Neural cell (in vitro differentiated cells): ENCODE data around the gene ELFN1. TPM values are rescaled to one million over a fixed set of nuclear protein-coding genes. Genes with fewer than 3 reads are reported as not detected.

ENCODE experiments used
- H2AFZ ChIP-seq: fragments of 200-600, 300-800 bp; sonication (generic), shearing (Covaris generic); 2 replicates; pipeline ENCODE4 v1.6.0; 2014; ENCODE audit warnings: low read depth, mild to moderate bottlenecking, antibody characterized with exemption, low read length, moderate library complexity
- H3F3A ChIP-seq: fragments of 200-600 bp; shearing (Covaris generic); 2 replicates; pipeline ENCODE4 v1.6.1; 2016; ENCODE audit warnings: mild to moderate bottlenecking, moderate library complexity, mixed read lengths, antibody characterized with exemption, low read length; ENCODE audit not compliant: insufficient read depth, poor library complexity, severe bottlenecking
- H3K27ac ChIP-seq: fragments of 200-600, 300-800 bp; sonication (generic), shearing (Covaris generic); 2 replicates; pipeline ENCODE4 v1.5.1; 2014; ENCODE audit warnings: mild to moderate bottlenecking, low read length, moderate library complexity
- H3K27me3 ChIP-seq: fragments of 300-800, 200-600 bp; sonication (generic), shearing (Covaris generic); 2 replicates; pipeline ENCODE4 v1.6.0; 2014; ENCODE audit warnings: mild to moderate bottlenecking, low read depth, low read length, moderate library complexity; ENCODE audit not compliant: insufficient read depth
- H3K36me3 ChIP-seq: fragments of 300-800, 200-600 bp; sonication (generic), shearing (Covaris generic); 2 replicates; pipeline ENCODE4 v1.5.1; 2014; ENCODE audit warnings: mild to moderate bottlenecking, antibody characterized with exemption, low read length, moderate library complexity; ENCODE audit not compliant: insufficient read depth
- H3K4me2 ChIP-seq: fragments of 300-800, 200-600 bp; sonication (generic), shearing (Covaris generic); 2 replicates; pipeline ENCODE4 v1.6.0; 2014; ENCODE audit warnings: mild to moderate bottlenecking, low read length
- H3K4me3 ChIP-seq: fragments of 300-800, 200-600 bp; sonication (generic), shearing (Covaris generic); 2 replicates; pipeline ENCODE4 v1.5.1; 2014; ENCODE audit warnings: mild to moderate bottlenecking, low read length, moderate library complexity
- H3K79me2 ChIP-seq: fragments of 200-600 bp; shearing (Covaris generic); replicated peaks from 2 replicates; pipeline ENCODE4 v1.6.0; 2014; ENCODE audit warnings: mild to moderate bottlenecking, low read length, moderate library complexity; ENCODE audit not compliant: insufficient read depth
- H3K9ac ChIP-seq: fragments of 300-800, 200-600 bp; sonication (generic), shearing (Covaris generic); 2 replicates; pipeline ENCODE4 v1.6.1; 2016; ENCODE audit warnings: mild to moderate bottlenecking, low read length, mixed read lengths
- H3K9me2 ChIP-seq: fragments of 200-600 bp; shearing (Covaris generic); 2 replicates; pipeline ENCODE4 v1.6.1; 2016; ENCODE audit warnings: mild to moderate bottlenecking, low read length, mixed read lengths; ENCODE audit not compliant: insufficient read depth
- H3K9me3 ChIP-seq: fragments of 200-600, 300-800 bp; sonication (generic), shearing (Covaris generic); 2 replicates; pipeline ENCODE4 v1.6.1; 2016; ENCODE audit warnings: mild to moderate bottlenecking, mixed run types, low read length, moderate library complexity, mixed read lengths
- H4K20me1 ChIP-seq: fragments of 200-600 bp; shearing (Covaris generic); 2 replicates; pipeline ENCODE4 v1.6.1; 2016; ENCODE audit warnings: mild to moderate bottlenecking, mixed run types; ENCODE audit not compliant: insufficient read depth
- CTCF ChIP-seq: fragments of 450-650 bp; IDR thresholded peaks from 2 replicates; pipeline ENCODE4 v1.5.1; 2014; ENCODE audit warnings: antibody characterized with exemption, mild to moderate bottlenecking, moderate library complexity; ENCODE audit not compliant: poor library complexity, severe bottlenecking
- EP300 ChIP-seq: fragments of 450-650 bp; conservative IDR thresholded peaks from 2 replicates; pipeline ENCODE4 v1.6.1; 2014; ENCODE audit warnings: antibody characterized with exemption, mild to moderate bottlenecking, moderate library complexity; ENCODE audit not compliant: poor library complexity, severe bottlenecking
- EZH2 ChIP-seq: fragments of 200-600, 300-800 bp; shearing (Covaris generic), sonication (generic); IDR thresholded peaks from 2 replicates; pipeline ENCODE4 v1.6.1; 2014; ENCODE audit warnings: antibody characterized with exemption, low read length, borderline replicate concordance, mild to moderate bottlenecking; ENCODE audit not compliant: insufficient read depth, poor library complexity, severe bottlenecking
- MXI1 ChIP-seq: fragments of 450-650 bp; conservative IDR thresholded peaks from 2 replicates; pipeline ENCODE4 v1.6.1; 2014; ENCODE audit warnings: antibody characterized with exemption, mild to moderate bottlenecking; ENCODE audit not compliant: poor library complexity, severe bottlenecking
- POLR2AphosphoS5 ChIP-seq: IDR thresholded peaks from 2 replicates; pipeline ENCODE4 v1.6.1; 2012
- RAD21 ChIP-seq: fragments of 450-650 bp; conservative IDR thresholded peaks from 2 replicates; pipeline ENCODE4 v1.6.1; 2014; ENCODE audit warnings: antibody characterized with exemption, mild to moderate bottlenecking, moderate library complexity
- REST ChIP-seq: IDR thresholded peaks from 2 replicates; pipeline ENCODE4 v1.6.1; 2012; ENCODE audit warnings: borderline replicate concordance
- SMC3 ChIP-seq: fragments of 450-650 bp; conservative IDR thresholded peaks from 2 replicates; pipeline ENCODE4 v1.6.1; 2014; ENCODE audit warnings: antibody characterized with exemption, mild to moderate bottlenecking, moderate library complexity; ENCODE audit not compliant: poor library complexity
- TAF1 ChIP-seq: IDR thresholded peaks from 2 replicates; pipeline ENCODE4 v1.6.1; 2012; ENCODE audit warnings: low read depth
- polyA plus RNA-seq: library from polyadenylated mRNA; depleted of rRNA; stranded (reverse); fragments of >200 nt; gene quantifications from 2 replicates; pipeline ENCODE4 v1.2.3, GENCODE V29; 2014

ELFN1 gene
- polyA plus RNA-seq, 1 donor from 2014 or later: 11.8 TPM

GRCh38 chr7:1753564-1753867 is 83.4 kb downstream of the ELFN1 start:
- Histone ChIP-seq H3K9ac (no peak overlapping the region), H3K27me3 (no peaks in the 10 kb centered on the region), H3K9me3 (no peaks in the 10 kb centered on the region), H2AFZ (no peak overlapping the region), H3K4me2 (no peak overlapping the region), H3F3A (no peaks in the 10 kb centered on the region), H3K9me2 (no peaks in the 10 kb centered on the region), H4K20me1 (no peaks in the 10 kb centered on the region), H3K79me2 (no peaks in the 10 kb centered on the region), H3K36me3 (no peaks in the 10 kb centered on the region), H3K27ac (no peak overlapping the region), H3K4me3 (no peak overlapping the region)
- no peak for TF ChIP-seq EZH2
- no peak for TF ChIP-seq POLR2AphosphoS5
- TF ChIP-seq RAD21: no peak
- TF ChIP-seq MXI1: no peak
- TF ChIP-seq REST: no peak
- no peak for TF ChIP-seq TAF1
- TF ChIP-seq EP300: no peak
- no peak for TF ChIP-seq CTCF
- no peak for TF ChIP-seq SMC3

GRCh38 chr7:1754345-1754908 is 84.3 kb downstream of the ELFN1 start:
- no peaks in the 10 kb centered on the region for H3K27me3 ChIP-seq
- no peaks in the 10 kb centered on the region for H3F3A ChIP-seq
- no peaks in the 10 kb centered on the region for H4K20me1 ChIP-seq
- no peaks in the 10 kb centered on the region for H3K9me3 ChIP-seq
- H3K36me3 ChIP-seq: no peaks in the 10 kb centered on the region
- no peak for TF ChIP-seq EP300
- TF ChIP-seq RAD21: no peak
- no peak for TF ChIP-seq CTCF
- no peak for TF ChIP-seq EZH2
- no peak for TF ChIP-seq POLR2AphosphoS5
- TF ChIP-seq REST: no peak
- TF ChIP-seq TAF1: no peak
- no peak for TF ChIP-seq MXI1
- TF ChIP-seq SMC3: no peak
- no peak overlapping the region for H3K27ac ChIP-seq
- H3K79me2 ChIP-seq: no peaks in the 10 kb centered on the region
- no peak overlapping the region for H3K4me2 ChIP-seq
- H2AFZ ChIP-seq: no peak overlapping the region
- no peak overlapping the region for H3K4me3 ChIP-seq
- no peaks in the 10 kb centered on the region for H3K9me2 ChIP-seq
- H3K9ac ChIP-seq: no peak overlapping the region
